RKO (cell line): ENCODE results near the gene BCAS1.
A peak's percentile ranks its signal among the peaks of the same experiment; 100 is the strongest.
"Not testable (repeated sequence)": the region's sequence is repeated elsewhere in the genome, so short reads cannot be mapped to it uniquely, and the experiment has no call there.

Experiments
- DNase-seq: peaks from one replicate; pipeline ENCODE4 v3.0.0-alpha.2; 2016; ENCODE audit warnings: low spot score

Gene BCAS1

GRCh38 chr20:53940907-53941545, 129.4 kb downstream of the BCAS1 start:
- DNase-seq: peak; percentile 40

GRCh38 chr20:53940360-53940702, 130.1 kb downstream of the BCAS1 start:
- no peak for DNase-seq

- DNase-seq: peak; percentile 80
These were observed 130.6 kb downstream of the BCAS1 start for GRCh38 chr20:53939572-53940359.

- DNase-seq: no peak
These were observed 131.2 kb downstream of the BCAS1 start for GRCh38 chr20:53939190-53939571.

GRCh38 chr20:53938739-53939138, 131.7 kb downstream of the BCAS1 start:
- DNase-seq: no peak

GRCh38 chr20:53937929-53938367, 132.4 kb downstream of the BCAS1 start:
- DNase-seq: no peak

- DNase-seq: no peak
These were observed 133.1 kb downstream of the BCAS1 start for GRCh38 chr20:53937339-53937741.

- DNase-seq: no peak
These were observed 134.9 kb downstream of the BCAS1 start for GRCh38 chr20:53935344-53936084.

GRCh38 chr20:53934421-53935343, 135.7 kb downstream of the BCAS1 start:
- DNase-seq: peak; percentile 49

GRCh38 chr20:53933232-53933846, 137.1 kb downstream of the BCAS1 start:
- no peak for DNase-seq

GRCh38 chr20:53932655-53933192, 137.7 kb downstream of the BCAS1 start:
- not testable (repeated sequence) for DNase-seq

GRCh38 chr20:53931597-53931996, 138.8 kb downstream of the BCAS1 start:
- DNase-seq: no peak

GRCh38 chr20:53930651-53931504, 139.5 kb downstream of the BCAS1 start:
- no peak for DNase-seq

- DNase-seq: no peak
These were observed 140.3 kb downstream of the BCAS1 start for GRCh38 chr20:53929974-53930650.

- DNase-seq: no peak
These were observed 141.0 kb downstream of the BCAS1 start for GRCh38 chr20:53929399-53929798.

- no peak for DNase-seq
These were observed 142.4 kb downstream of the BCAS1 start for GRCh38 chr20:53927990-53928389.

GRCh38 chr20:53926428-53927028, 143.9 kb downstream of the BCAS1 start:
- DNase-seq: peak; percentile 100

GRCh38 chr20:53925651-53926401, 144.6 kb downstream of the BCAS1 start:
- DNase-seq: no peak
